ENCODE measurements around the gene PDIA6. TPM values are rescaled to one million over a fixed set of nuclear protein-coding genes. Genes with fewer than 3 reads are reported as not detected.

PDIA6 gene
- total and polyA plus RNA-seq, 10 of the 15 experiments (the other 5 are each of a cell fraction or from before 2014, with no cell fraction given) = 148 to 526 (median 209) TPM

DNA sequence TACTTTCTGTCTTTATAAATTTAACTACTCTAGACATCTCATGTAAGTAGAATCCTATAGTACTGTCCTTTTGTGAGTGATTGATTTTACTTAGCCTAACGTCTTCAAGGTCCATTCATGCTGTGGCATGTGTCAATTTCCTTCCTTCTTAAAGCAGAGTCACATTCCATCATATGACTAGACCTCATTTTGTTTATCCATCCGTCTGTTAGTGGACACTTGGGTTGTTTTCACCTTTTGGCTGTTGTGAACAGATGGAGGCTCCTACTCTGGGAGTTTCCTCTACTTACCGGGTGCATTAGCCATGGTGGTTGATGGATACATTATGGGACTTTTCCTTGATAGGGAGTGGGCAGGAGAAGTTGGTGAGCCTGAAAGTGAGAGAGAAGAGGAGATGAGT, 6.4 kb upstream of the PDIA6 start:
- no peak for FAIRE-seq
- H3K27me3 ChIP-seq (replicated peaks in 1 of 2; ENCODE audit: control insufficient read depth in 2 of 2, insufficient read depth in 2 of 2, low read length in 1 of 2) = no peaks in the 10 kb centered on the region; a peak in 3 of 4 replicates
- TF ChIP-seq IKZF2 (IDR thresholded peaks at IDR 0.05) = no peak
- no peak for TF ChIP-seq CHD1 (IDR thresholded peaks at IDR 0.05; ENCODE audit: low read depth, low read length)
- TF ChIP-seq, protein P1, sequence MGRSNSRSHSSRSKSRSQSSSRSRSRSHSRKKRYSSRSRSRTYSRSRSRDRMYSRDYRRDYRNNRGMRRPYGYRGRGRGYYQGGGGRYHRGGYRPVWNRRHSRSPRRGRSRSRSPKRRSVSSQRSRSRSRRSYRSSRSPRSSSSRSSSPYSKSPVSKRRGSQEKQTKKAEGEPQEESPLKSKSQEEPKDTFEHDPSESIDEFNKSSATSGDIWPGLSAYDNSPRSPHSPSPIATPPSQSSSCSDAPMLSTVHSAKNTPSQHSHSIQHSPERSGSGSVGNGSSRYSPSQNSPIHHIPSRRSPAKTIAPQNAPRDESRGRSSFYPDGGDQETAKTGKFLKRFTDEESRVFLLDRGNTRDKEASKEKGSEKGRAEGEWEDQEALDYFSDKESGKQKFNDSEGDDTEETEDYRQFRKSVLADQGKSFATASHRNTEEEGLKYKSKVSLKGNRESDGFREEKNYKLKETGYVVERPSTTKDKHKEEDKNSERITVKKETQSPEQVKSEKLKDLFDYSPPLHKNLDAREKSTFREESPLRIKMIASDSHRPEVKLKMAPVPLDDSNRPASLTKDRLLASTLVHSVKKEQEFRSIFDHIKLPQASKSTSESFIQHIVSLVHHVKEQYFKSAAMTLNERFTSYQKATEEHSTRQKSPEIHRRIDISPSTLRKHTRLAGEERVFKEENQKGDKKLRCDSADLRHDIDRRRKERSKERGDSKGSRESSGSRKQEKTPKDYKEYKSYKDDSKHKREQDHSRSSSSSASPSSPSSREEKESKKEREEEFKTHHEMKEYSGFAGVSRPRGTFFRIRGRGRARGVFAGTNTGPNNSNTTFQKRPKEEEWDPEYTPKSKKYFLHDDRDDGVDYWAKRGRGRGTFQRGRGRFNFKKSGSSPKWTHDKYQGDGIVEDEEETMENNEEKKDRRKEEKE (IDR thresholded peaks at IDR 0.05) = no peak
- no peak for TF ChIP-seq FOS (IDR thresholded peaks at IDR 0.05; ENCODE audit: borderline replicate concordance, extremely low read depth, insufficient read length)
- TF ChIP-seq JUND (IDR thresholded peaks at IDR 0.05; ENCODE audit: low read depth, low read length) = no peak
- TF ChIP-seq SMC3 (IDR thresholded peaks at IDR 0.05; ENCODE audit: borderline replicate concordance, low read length) = no peak
- TF ChIP-seq, protein P2, sequence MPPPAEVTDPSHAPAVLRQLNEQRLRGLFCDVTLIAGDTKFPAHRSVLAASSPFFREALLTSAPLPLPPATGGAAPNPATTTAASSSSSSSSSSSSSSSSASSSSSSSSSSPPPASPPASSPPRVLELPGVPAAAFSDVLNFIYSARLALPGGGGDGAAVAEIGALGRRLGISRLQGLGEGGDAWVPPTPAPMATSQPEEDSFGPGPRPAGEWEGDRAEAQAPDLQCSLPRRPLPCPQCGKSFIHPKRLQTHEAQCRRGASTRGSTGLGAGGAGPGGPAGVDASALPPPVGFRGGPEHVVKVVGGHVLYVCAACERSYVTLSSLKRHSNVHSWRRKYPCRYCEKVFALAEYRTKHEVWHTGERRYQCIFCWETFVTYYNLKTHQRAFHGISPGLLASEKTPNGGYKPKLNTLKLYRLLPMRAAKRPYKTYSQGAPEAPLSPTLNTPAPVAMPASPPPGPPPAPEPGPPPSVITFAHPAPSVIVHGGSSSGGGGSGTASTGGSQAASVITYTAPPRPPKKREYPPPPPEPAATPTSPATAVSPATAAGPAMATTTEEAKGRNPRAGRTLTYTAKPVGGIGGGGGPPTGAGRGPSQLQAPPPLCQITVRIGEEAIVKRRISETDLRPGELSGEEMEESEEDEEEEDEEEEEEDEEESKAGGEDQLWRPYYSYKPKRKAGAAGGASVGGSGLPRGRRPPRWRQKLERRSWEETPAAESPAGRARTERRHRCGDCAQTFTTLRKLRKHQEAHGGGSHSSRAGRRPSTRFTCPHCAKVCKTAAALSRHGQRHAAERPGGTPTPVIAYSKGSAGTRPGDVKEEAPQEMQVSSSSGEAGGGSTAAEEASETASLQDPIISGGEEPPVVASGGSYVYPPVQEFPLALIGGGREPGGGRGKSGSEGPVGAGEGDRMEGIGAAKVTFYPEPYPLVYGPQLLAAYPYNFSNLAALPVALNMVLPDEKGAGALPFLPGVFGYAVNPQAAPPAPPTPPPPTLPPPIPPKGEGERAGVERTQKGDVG (CRISPR knock-in tag; IDR thresholded peaks at IDR 0.05) = no peak
- TF ChIP-seq, protein P3, sequence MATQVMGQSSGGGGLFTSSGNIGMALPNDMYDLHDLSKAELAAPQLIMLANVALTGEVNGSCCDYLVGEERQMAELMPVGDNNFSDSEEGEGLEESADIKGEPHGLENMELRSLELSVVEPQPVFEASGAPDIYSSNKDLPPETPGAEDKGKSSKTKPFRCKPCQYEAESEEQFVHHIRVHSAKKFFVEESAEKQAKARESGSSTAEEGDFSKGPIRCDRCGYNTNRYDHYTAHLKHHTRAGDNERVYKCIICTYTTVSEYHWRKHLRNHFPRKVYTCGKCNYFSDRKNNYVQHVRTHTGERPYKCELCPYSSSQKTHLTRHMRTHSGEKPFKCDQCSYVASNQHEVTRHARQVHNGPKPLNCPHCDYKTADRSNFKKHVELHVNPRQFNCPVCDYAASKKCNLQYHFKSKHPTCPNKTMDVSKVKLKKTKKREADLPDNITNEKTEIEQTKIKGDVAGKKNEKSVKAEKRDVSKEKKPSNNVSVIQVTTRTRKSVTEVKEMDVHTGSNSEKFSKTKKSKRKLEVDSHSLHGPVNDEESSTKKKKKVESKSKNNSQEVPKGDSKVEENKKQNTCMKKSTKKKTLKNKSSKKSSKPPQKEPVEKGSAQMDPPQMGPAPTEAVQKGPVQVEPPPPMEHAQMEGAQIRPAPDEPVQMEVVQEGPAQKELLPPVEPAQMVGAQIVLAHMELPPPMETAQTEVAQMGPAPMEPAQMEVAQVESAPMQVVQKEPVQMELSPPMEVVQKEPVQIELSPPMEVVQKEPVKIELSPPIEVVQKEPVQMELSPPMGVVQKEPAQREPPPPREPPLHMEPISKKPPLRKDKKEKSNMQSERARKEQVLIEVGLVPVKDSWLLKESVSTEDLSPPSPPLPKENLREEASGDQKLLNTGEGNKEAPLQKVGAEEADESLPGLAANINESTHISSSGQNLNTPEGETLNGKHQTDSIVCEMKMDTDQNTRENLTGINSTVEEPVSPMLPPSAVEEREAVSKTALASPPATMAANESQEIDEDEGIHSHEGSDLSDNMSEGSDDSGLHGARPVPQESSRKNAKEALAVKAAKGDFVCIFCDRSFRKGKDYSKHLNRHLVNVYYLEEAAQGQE (IDR thresholded peaks at IDR 0.05; ENCODE audit: low read depth, low read length) = no peak
- no peak for TF ChIP-seq NRF1 (conservative IDR thresholded peaks at IDR 0.05; ENCODE audit: low read depth, low read length)
- no peak for TF ChIP-seq ASH2L (IDR thresholded peaks at IDR 0.05; ENCODE audit: borderline replicate concordance, low read depth)
- no peak for TF ChIP-seq SREBF2 (IDR thresholded peaks at IDR 0.05; ENCODE audit: low read length)
- TF ChIP-seq, protein P4, sequence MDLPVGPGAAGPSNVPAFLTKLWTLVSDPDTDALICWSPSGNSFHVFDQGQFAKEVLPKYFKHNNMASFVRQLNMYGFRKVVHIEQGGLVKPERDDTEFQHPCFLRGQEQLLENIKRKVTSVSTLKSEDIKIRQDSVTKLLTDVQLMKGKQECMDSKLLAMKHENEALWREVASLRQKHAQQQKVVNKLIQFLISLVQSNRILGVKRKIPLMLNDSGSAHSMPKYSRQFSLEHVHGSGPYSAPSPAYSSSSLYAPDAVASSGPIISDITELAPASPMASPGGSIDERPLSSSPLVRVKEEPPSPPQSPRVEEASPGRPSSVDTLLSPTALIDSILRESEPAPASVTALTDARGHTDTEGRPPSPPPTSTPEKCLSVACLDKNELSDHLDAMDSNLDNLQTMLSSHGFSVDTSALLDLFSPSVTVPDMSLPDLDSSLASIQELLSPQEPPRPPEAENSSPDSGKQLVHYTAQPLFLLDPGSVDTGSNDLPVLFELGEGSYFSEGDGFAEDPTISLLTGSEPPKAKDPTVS (IDR thresholded peaks at IDR 0.05; ENCODE audit: low read depth, low read length) = no peak

More for the DNA sequence above, 6.4 kb upstream of the PDIA6 start:
- CTCF ChIA-PET = interaction anchor here (3.2 kb wide), 1 partner anchor 14 kb away, joined by 10 read pairs; no protein-coding TSS in a partner anchor
- ATAC-seq = no peak
- H3K9ac ChIP-seq (ENCODE audit: control insufficient read depth, insufficient read depth, low read length) = no peak overlapping the region
- intact Hi-C loops (cut with micrococcal nuclease; ENCODE audit: unreplicated experiment) = loop anchor here (10.0 kb wide), 1 partner anchor 926 kb away; the partner anchor contains the start of gene LPIN1
- H4K20me1 ChIP-seq (ENCODE audit: control insufficient read depth, insufficient read depth) = no peaks in the 10 kb centered on the region
- POLR2A ChIA-PET = no interaction called here
- DNase-seq (ENCODE audit: low read depth, low spot score) = no peak
- H2AFZ ChIP-seq (ENCODE audit: control insufficient read depth, low read depth, low read length) = no peak overlapping the region
- no peak overlapping the region for H3K27ac ChIP-seq (ENCODE audit: control insufficient read depth, insufficient read depth)
- no peaks in the 10 kb centered on the region for H3K79me2 ChIP-seq (ENCODE audit: control insufficient read depth, insufficient read depth, low read length)
- 28% methylated on average over 3 of the region's 3 CpGs for WGBS (ENCODE audit: insufficient coverage, insufficient replicate concordance, low lambda C conversion rate, missing lambda C conversion rate)
- no peaks in the 10 kb centered on the region for H3K4me1 ChIP-seq (ENCODE audit: control insufficient read depth, insufficient read depth, low read length)
- no peaks in the 10 kb centered on the region for H3K36me3 ChIP-seq (ENCODE audit: control insufficient read depth in 2 of 2, insufficient read depth in 2 of 2, low read length in 1 of 2)
- in situ Hi-C loops (cut with MboI) = no loop called here
- SMC1A ChIA-PET (ENCODE audit: uncharacterized antibody, unreplicated experiment) = no interaction called here
- RAD21 ChIA-PET (ENCODE audit: unreplicated experiment) = no interaction called here
- H3K4me3 ChIP-seq = no peak overlapping the region
- no peak overlapping the region for H3K4me2 ChIP-seq (ENCODE audit: control insufficient read depth, insufficient read depth)
- no TSS peak for BruUV-seq (replicated peaks)
- H3K9me3 ChIP-seq (replicated peaks; ENCODE audit: control insufficient read depth, insufficient read depth, low read length) = no peaks in the 10 kb centered on the region

All from GM12878 (cell line).